ENCODE measurements around the gene PSMC6. TPM values are rescaled to one million over a fixed set of nuclear protein-coding genes. Genes with fewer than 3 reads are reported as not detected.

The PSMC6 gene
- total and polyA plus RNA-seq, 2 of the 8 experiments (the other 6 are each of a cell fraction or from before 2014, with no cell fraction given) = 45.1 to 107 TPM

GRCh38 chr14:52741865-52742264, 34.9 kb downstream of the PSMC6 start (continued):
- no peak for TF ChIP-seq HDAC2 (IDR thresholded peaks at IDR 0.05; ENCODE audit: borderline replicate concordance in 1 of 2, low read depth in 2 of 2, low read length in 2 of 2)
- no peak for TF ChIP-seq SUZ12 (IDR thresholded peaks at IDR 0.05; ENCODE audit: low read length)
- TF ChIP-seq RAD21 (IDR thresholded peaks at IDR 0.05 in 1 of 2, conservative IDR thresholded peaks at IDR 0.05 in 1 of 2; ENCODE audit: low read depth in 2 of 2, low read length in 2 of 2) = no peak
- TF ChIP-seq CHD7 (IDR thresholded peaks at IDR 0.05; ENCODE audit: insufficient replicate concordance, low read length) = no peak

All from H1 (cell line).